HuH-7.5 (cell line): Measurements from ENCODE around the gene DRG2.

Source experiments
- DNase-seq: peaks from one replicate; pipeline ENCODE4 v3.0.0; 2011; ENCODE audit warnings: low spot score

DRG2 gene, protein sequence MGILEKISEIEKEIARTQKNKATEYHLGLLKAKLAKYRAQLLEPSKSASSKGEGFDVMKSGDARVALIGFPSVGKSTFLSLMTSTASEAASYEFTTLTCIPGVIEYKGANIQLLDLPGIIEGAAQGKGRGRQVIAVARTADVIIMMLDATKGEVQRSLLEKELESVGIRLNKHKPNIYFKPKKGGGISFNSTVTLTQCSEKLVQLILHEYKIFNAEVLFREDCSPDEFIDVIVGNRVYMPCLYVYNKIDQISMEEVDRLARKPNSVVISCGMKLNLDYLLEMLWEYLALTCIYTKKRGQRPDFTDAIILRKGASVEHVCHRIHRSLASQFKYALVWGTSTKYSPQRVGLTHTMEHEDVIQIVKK

GRCh38 chr17:18087610-18088491, at the start of gene DRG2:
TSS of gene DRG2 (plus strand) at chr17:18087948. CDS start at chr17:18088024, 76 bp downstream.
- peak; percentile 86 for DNase-seq

DNA sequence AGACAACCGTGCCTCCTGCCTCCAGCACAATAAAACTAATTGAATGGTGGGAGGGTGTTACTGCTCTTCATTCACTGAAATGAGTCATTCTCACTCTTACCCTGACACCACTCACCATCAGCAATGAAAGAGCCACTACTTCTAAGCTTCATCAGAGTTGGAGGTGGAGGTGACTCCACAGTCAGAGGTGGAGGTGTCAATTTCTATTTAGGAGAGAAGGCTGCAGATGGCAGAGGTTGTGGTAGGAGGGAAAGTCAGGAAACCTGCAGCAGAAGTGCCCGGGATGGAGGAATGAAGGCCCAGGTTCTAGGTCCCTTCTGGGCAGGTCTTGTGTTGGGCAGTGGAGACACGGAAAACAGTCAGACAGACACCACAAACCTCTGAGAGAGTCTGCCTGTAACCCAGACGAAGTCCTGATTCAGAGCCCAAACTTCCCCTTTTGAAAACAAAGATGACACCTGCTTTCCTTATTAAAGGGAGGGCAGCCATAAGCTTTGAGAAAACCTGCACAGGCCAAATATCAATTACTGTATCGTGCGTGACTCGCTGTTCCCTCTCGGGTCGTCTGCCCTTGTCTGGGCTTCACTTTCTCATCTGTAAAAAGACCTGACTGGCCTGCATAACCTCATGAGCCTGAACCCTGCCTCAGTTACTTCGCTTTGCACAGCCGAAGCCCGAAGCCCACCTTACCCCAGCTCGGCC, 49.4 kb upstream of the DRG2 start:
- DNase-seq, result no peak

DNA sequence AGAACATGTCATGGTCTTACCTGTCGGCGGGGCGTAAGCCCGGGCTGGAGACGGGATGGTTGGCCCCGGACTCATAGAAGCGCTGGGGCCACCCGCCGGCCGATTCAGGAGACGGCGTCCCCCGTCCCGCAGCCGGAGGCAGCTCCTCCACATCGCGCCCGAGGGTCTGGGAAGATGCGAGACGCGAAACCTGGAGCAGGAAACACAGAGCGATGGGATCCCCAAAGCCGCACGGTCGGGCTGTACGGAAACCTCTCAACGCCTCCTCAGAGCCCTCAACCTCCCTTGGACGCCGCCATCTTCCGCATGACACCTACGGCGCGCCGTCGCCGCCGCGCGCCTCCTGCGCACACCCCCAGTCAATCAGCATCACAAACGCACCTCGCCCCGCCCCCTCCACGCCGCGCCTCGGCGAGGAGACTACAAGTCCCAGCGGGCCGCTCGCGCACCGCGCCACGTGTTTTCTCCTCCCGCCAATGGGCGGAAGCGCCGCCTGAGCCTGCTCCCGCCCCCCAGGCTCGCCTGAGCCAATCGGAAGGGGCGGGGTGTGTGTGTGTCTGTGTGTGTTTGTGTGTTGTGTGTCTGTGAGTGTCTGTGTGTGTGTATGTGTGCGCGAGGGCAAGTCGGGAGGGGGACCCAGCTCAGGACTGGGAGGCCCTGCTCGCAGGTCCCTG, 48.8 kb upstream of the DRG2 start, which contains the start of the genes ATPAF2 and GID4:
Gene ATPAF2 (minus strand): TSS at position 308 of the 674 bp plus-strand sequence. CDS start 155 bp downstream, at position 153.
Gene GID4 (plus strand): TSS at position 548 of the 674 bp plus-strand sequence. CDS start 57 bp downstream, at position 605.
- DNase-seq, result peak; percentile 86

GRCh38 chr17:18039535-18040260, 48.0 kb upstream of the DRG2 start:
- peak; percentile 30 for DNase-seq

- DNase-seq, result no peak
These were observed 47.4 kb upstream of the DRG2 start for GRCh38 chr17:18040261-18040858.

DNA sequence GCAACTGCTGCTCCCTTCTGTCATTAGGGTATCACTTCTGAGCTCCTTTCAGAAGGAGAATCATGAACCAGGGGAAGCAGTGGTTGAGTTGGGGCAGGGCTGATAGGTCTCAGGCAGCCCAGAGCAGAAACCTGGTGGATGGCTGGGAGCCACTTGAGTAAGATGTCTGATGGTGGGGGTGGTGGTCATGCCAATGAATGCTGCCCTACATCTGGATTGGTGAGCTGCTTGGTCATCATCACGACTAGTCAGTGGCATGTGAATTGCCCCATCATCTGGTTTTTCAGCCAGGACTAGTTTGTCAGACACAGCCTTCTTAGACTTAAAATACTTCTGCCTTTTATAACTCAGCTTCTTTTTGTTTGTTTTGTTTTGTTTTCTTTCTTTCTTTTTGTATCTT, 46.0 kb upstream of the DRG2 start:
- DNase-seq, result no peak

- DNase-seq, result no peak
These were observed 44.8 kb upstream of the DRG2 start for GRCh38 chr17:18042983-18043382.

DNA sequence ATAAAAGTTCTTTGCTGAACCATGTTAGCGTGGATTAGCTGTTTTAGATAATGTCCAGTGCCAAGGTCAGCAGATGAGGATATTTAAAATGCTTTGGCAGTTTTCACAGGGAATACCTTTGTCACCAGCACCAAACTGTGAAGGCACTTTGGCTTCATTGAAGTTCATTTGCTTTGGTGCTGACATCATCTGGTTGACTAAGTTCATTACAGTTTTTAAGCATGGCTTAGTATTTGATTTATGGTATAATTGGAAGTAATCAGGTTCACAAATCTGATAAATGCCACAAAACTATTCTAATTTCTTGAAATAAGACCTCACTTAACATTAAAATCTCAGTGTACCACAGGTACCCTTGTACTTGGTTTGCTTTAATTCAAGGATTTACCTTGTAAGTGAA, 44.3 kb upstream of the DRG2 start:
- no peak for DNase-seq

- DNase-seq, result no peak
These were observed 43.1 kb upstream of the DRG2 start for GRCh38 chr17:18044609-18045008.

DNA sequence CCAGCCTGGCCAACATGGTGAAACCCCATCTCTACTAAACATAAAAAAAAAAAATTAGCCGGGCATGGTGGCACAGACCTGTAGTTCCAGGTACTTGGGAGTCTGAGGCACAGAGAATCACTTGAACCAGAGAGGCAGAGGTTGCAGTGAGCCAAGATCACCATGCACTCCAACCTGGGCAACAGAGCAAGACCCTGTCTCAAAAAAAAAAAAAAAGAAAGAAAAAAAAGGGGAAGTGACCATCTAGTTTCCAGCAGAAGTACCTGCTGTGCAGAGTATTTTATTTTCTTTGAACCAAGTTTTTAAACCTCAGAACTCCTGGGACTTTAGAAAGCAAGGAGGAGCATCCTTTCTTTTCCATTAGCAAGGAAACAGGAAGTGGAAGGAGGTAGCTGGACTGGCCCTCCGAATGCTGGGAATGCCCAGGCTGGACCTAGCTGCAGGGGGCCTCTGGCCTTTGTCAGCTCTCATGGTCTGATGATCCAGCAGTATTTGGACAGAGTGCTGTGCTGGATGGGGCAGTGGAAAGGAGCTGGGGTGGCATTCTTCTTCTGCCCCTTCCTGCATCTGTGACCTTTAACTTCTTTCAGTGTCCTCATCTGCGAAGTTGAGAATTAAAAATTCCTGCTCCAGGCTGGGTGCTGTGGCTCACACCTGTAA, 41.9 kb upstream of the DRG2 start:
- no peak for DNase-seq

DNA sequence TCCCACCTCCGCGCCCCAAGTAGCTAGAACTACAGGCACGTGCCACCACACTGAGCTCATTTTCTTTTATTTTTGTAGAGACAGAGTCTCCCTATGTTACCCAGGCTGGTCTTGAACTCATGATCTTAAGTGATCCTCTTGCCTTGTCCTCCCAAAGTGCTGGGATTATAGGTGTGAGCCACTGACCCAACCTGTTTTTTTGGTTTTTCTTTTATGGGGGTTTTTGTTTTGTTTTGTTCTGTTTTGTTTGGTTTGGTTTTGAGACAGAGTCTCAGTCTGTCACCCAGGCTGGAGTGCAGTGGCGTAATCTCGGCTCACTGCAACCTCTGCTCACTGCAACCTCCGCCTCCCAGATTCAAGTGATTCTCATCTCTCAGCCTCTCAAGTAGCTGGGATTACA, 32.2 kb upstream of the DRG2 start:
- no peak for DNase-seq

DNA sequence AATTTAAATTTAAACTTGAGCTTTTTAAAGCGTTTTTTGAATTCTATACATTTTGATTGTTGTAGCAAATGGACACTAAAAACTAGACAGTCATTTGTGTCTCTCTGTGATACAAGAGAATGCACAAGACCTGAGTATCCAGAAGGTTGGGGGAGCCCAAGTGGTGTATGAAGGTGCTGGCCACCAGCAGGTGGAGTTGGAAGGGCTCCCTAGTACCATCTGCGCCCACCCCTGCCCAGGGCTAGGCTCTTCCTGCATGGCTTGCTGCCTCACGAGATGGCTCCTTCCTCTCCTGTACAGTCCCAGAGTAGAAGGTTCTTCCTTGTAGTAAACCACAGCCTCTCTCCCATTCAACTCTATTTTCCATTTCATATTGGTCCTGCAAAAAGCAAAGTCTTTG, 31.5 kb upstream of the DRG2 start:
- no peak for DNase-seq

DNA sequence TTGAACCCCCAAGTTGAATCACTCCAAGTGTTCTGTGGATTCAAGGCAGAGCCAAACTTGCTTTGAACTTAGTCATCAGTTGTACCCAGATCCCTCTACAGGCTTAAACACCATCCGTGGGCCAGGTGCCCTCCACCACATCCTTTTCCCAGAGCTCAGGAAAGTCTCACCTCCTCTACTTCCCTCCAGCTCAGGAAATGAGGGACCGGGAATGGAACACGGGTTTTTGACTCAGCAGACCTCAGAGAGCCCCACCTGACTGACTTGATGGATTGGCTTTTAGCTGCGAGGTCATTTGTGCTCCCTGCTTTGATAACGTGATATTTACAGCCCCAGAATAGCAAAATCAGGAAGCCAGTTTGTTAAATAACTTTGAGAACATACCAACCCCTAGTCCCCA, 28.5 kb upstream of the DRG2 start:
- no peak for DNase-seq

- DNase-seq, result no peak
These were observed 23.7 kb upstream of the DRG2 start for GRCh38 chr17:18064053-18064452.

DNA sequence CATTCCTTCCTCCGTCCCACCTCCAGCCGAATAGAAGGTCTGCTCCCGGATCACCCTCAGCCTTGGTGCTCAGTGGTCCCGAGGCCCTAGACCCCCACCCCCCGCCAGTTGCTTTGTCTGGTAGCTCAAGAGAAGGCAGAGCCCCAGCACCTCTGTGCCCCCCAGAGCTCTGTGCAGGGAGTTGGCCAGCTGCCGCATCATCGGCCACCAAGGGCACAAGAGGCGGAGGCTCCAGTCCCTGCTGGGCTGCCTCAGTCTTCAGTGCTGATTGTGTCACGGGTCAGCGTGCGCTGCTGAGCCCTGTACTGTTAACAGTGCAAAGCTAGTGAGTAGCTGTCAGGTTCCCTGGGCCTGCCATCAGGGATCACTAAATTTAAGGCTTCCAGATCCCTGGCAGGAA, 22.2 kb upstream of the DRG2 start:
- DNase-seq, result no peak

DNA sequence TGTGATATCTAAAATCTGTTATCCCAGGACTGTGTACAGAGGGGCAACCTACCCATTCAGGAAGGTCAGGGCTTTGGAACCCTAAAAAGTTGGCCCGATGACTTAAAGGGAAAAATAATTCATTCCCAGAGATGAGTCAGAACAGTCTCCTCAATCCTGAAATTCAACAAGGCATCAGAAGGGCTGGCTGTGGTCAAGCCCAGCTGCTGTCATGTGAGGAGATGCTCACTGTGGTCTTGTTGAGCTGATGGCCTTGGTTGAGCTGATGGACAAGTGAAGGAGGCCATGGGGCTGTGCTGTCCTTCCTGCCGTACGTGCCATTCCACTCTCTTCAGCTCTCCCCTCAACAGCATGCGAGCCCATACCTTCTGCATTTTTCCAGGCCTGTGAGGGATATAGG, 20.9 kb upstream of the DRG2 start:
- no peak for DNase-seq

GRCh38 chr17:18069101-18069500, 18.6 kb upstream of the DRG2 start:
- no peak for DNase-seq

GRCh38 chr17:18070861-18071340, 16.8 kb upstream of the DRG2 start:
- no peak for DNase-seq

DNA sequence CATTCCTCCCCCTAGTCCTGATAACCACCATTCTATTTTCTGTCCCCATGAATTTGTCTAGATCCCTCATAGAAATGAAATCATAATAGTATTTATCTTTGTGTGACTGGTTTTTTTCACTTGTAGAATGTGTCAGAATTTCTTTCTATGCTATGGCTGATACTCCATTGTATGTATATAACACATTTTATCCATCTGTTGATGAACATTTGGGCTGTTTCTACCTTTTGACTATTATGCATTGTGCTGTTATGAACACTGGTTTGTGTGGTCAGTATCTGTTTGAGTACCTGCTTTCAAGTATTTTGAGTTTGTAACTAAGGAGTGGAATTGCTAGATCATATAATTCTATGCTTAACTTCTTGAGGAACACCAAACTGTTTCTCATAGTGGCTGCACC, 16.0 kb upstream of the DRG2 start:
- DNase-seq, result no peak
